Nephron (organoid): ENCODE measurements around the gene FKBP2.

Source experiments
- H3K27ac Mint-ChIP-seq, 3 experiments: 2 replicates each; pipeline ENCODE4 v1.8.0; 2020; ENCODE audit warnings: mixed read lengths in 3 of 3, mild to moderate bottlenecking in 2 of 3, moderate library complexity in 1 of 3
- H3K27me3 Mint-ChIP-seq: 2 replicates; pipeline ENCODE4 v1.8.0; 2021; ENCODE audit warnings: low read depth, mild to moderate bottlenecking, moderate library complexity, mixed read lengths
- H3K36me3 Mint-ChIP-seq: 2 replicates; pipeline ENCODE4 v1.8.0; 2020; ENCODE audit warnings: low read depth, mixed read lengths
- H3K4me1 Mint-ChIP-seq: 2 replicates; pipeline ENCODE4 v1.8.0; 2020; ENCODE audit warnings: mixed read lengths
- H3K4me3 Mint-ChIP-seq, 3 experiments: 2 replicates each; pipeline ENCODE4 v1.8.0; 2020; ENCODE audit warnings: mild to moderate bottlenecking in 3 of 3, mixed read lengths in 3 of 3, moderate library complexity in 2 of 3
- H3K9me3 Mint-ChIP-seq: 2 replicates; pipeline ENCODE4 v1.8.0; 2020; ENCODE audit warnings: mixed read lengths
- TF ChIP-seq, protein P1 (sequence below), 3 experiments: fragments of 200-600 bp; sonication (generic); IDR thresholded peaks; one replicate each; pipeline ENCODE4 v1.5.0; 2021; ENCODE audit warnings: antibody characterized with exemption in 3 of 3; ENCODE audit not compliant: unreplicated experiment in 3 of 3

FKBP2 gene

DNA sequence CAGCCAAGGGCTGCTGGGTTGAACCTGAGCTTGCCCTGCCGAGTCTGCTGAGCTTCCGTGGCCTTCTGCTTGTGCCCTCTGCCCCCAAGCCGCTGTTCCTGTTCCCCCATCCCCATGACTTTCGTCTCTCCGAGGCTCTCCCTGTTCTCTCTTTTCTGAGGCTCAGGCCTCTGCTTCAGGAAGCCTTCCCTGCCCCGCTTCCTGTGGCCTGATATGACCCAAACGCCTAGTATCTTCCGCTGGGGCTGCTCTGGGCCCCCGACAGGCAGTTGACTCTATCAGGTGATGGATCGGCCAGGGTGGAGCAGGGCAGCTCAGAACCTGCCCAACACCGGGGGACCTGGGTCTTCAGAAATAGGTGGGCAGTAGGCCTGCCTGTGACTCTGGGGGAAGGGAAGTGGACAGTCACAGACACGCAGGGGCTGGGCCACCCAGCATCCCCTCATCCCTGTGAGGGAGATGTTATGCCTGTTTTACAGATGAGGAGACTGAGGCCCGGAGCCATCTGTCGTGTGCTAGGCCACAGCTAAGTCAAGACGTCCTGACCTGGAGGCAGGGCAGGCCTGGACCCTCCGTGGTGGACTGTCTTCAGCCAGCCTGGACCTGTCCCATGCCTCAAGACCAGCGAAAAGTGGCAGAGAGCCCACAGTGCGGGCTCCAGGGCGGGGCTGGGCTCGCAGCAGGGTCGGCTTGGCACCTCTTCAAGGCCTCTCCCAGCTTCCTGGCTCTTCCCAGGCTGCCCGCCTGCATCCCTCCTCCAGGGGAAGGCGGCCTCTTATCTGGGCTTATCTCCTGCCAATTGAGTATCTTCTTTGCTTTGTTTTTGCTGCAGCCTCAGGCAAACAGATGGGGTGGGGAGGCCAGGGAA lies 27.4 kb downstream of the FKBP2 start:
- Mint-ChIP-seq H3K27ac (peak overlapping the region; percentile 81 to 99 (median 98)), H3K9me3 (no peaks in the 10 kb centered on the region), H3K27me3 (no peaks in the 10 kb centered on the region), H3K4me1 (peaks cover 7% of the 10 kb centered on the region), H3K36me3 (peaks cover 4% of the 10 kb centered on the region), H3K4me3 (peak overlapping the region; percentile 94 to 97 (median 96))
- TF ChIP-seq, protein P1, sequence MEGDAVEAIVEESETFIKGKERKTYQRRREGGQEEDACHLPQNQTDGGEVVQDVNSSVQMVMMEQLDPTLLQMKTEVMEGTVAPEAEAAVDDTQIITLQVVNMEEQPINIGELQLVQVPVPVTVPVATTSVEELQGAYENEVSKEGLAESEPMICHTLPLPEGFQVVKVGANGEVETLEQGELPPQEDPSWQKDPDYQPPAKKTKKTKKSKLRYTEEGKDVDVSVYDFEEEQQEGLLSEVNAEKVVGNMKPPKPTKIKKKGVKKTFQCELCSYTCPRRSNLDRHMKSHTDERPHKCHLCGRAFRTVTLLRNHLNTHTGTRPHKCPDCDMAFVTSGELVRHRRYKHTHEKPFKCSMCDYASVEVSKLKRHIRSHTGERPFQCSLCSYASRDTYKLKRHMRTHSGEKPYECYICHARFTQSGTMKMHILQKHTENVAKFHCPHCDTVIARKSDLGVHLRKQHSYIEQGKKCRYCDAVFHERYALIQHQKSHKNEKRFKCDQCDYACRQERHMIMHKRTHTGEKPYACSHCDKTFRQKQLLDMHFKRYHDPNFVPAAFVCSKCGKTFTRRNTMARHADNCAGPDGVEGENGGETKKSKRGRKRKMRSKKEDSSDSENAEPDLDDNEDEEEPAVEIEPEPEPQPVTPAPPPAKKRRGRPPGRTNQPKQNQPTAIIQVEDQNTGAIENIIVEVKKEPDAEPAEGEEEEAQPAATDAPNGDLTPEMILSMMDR (IDR thresholded peaks at IDR 0.05; ENCODE audit: unreplicated experiment in 3 of 3): no peak

GRCh38 chr11:64268893-64269539 lies 28.1 kb downstream of the FKBP2 start:
- Mint-ChIP-seq H3K9me3 (no peaks in the 10 kb centered on the region), H3K27ac (peak overlapping the region; percentile 81 to 99 (median 98)), H3K4me1 (peaks cover 7% of the 10 kb centered on the region), H3K4me3 (peak overlapping the region; percentile 94 to 97 (median 96)), H3K36me3 (peaks cover 4% of the 10 kb centered on the region), H3K27me3 (no peaks in the 10 kb centered on the region)
- TF ChIP-seq, protein P1 (IDR thresholded peaks at IDR 0.05; ENCODE audit: unreplicated experiment in 3 of 3): no peak

GRCh38 chr11:64269540-64270220 lies 28.8 kb downstream of the FKBP2 start:
- Mint-ChIP-seq H3K9me3 (no peaks in the 10 kb centered on the region), H3K27ac (peak overlapping the region; percentile 97 to 99 (median 98)), H3K4me1 (peaks cover 7% of the 10 kb centered on the region), H3K27me3 (no peaks in the 10 kb centered on the region), H3K4me3 (peak overlapping the region; percentile 94 to 97 (median 96)), H3K36me3 (peaks cover 4% of the 10 kb centered on the region)
- TF ChIP-seq, protein P1 (IDR thresholded peaks at IDR 0.05; ENCODE audit: unreplicated experiment in 3 of 3): peak in 1 of 3 experiments; percentile 49

DNA sequence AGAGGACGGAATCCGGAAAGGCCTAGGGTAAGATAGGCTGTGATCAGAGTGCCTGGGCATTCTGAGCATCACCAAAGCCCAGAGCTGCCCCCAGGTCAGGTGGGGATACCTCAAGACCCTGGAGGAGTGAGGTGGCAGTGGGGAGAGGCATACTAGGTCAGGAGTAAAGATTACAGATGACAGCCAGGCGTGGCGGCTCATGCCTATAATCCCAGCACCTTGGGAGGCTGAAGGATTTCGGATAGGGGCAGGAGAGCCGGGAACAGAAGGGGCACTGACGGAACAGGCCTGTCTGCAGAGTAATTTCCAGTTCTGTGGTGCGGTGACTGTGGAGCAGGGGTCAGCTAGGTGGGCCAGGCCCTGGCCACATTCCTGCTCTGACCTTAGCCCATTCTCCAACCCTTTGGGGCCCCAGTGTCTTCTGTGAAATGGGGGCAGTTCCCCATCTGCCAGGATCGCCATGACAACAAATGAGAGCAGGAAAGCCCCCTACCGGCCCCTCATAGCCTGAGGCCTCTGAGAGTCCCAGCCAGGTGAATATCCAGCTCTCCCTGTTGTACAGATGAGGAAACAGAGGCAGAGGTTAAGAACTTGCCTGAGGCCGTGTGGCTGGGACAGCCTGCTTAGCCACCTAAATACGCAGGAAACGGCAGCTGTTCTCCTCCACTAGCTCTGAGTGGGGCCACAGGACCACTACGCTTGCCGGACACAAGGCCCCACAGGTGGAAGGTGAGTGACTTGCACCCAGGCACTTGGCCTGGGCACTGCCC lies 34.3 kb downstream of the FKBP2 start:
- H3K4me3 Mint-ChIP-seq: no peak overlapping the region
- peaks cover 9% of the 10 kb centered on the region for H3K36me3 Mint-ChIP-seq
- peaks cover 4% of the 10 kb centered on the region for H3K4me1 Mint-ChIP-seq
- H3K27me3 Mint-ChIP-seq: no peaks in the 10 kb centered on the region
- TF ChIP-seq, protein P1 (IDR thresholded peaks at IDR 0.05; ENCODE audit: unreplicated experiment in 3 of 3): no peak
- no peak overlapping the region for H3K27ac Mint-ChIP-seq
- no peaks in the 10 kb centered on the region for H3K9me3 Mint-ChIP-seq

GRCh38 chr11:64275841-64276240 lies 34.9 kb downstream of the FKBP2 start:
- Mint-ChIP-seq H3K27me3 (no peaks in the 10 kb centered on the region), H3K4me3 (no peak overlapping the region), H3K36me3 (peaks cover 9% of the 10 kb centered on the region), H3K4me1 (peaks cover 4% of the 10 kb centered on the region), H3K9me3 (no peaks in the 10 kb centered on the region), H3K27ac (no peak overlapping the region)
- TF ChIP-seq, protein P1 (IDR thresholded peaks at IDR 0.05; ENCODE audit: unreplicated experiment in 3 of 3): no peak
